Sigmoid colon (tissue), 4 donors: ENCODE results near the gene ANO9.

ENCODE experiments used
- EP300 ChIP-seq, 4 donors: sonication (generic); formaldehyde crosslinking; IDR thresholded peaks; one replicate each; pipeline ENCODE4 v1.6.1; 2017; ENCODE audit warnings: antibody characterized with exemption in 4 of 4
- POLR2A ChIP-seq, 2 donors: fragments of 450-650 bp; IDR thresholded peaks; one replicate each; pipeline ENCODE4 v1.6.1; 2016; ENCODE audit warnings: antibody characterized with exemption in 2 of 2, mild to moderate bottlenecking in 2 of 2, moderate library complexity in 2 of 2
- POLR2AphosphoS5 ChIP-seq, 4 donors: sonication (generic); formaldehyde crosslinking; IDR thresholded peaks; one replicate each; pipeline ENCODE4 v1.6.1; 2017; ENCODE audit warnings: antibody characterized with exemption in 4 of 4
- TF ChIP-seq, protein P1 (sequence below), 4 experiments: fragments of 450-650 bp in 3 of 4; fragments of 200-600 bp in 1 of 4; IDR thresholded peaks; one replicate each; pipeline ENCODE4 v1.5.1; 2016 to 2019; ENCODE audit warnings: antibody characterized with exemption in 4 of 4, mild to moderate bottlenecking in 3 of 4, moderate library complexity in 2 of 4

GRCh38 chr11:371051-371450 lies 70.8 kb downstream of the ANO9 start:
- TF ChIP-seq, protein P1, sequence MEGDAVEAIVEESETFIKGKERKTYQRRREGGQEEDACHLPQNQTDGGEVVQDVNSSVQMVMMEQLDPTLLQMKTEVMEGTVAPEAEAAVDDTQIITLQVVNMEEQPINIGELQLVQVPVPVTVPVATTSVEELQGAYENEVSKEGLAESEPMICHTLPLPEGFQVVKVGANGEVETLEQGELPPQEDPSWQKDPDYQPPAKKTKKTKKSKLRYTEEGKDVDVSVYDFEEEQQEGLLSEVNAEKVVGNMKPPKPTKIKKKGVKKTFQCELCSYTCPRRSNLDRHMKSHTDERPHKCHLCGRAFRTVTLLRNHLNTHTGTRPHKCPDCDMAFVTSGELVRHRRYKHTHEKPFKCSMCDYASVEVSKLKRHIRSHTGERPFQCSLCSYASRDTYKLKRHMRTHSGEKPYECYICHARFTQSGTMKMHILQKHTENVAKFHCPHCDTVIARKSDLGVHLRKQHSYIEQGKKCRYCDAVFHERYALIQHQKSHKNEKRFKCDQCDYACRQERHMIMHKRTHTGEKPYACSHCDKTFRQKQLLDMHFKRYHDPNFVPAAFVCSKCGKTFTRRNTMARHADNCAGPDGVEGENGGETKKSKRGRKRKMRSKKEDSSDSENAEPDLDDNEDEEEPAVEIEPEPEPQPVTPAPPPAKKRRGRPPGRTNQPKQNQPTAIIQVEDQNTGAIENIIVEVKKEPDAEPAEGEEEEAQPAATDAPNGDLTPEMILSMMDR (IDR thresholded peaks at IDR 0.05), result no peak
- TF ChIP-seq EP300 (IDR thresholded peaks at IDR 0.05) (no peak), POLR2A (IDR thresholded peaks at IDR 0.05) (no peak), POLR2AphosphoS5 (IDR thresholded peaks at IDR 0.05) (no peak)
